ENCODE measurements around the gene CNOT9.

The CNOT9 gene

DNA sequence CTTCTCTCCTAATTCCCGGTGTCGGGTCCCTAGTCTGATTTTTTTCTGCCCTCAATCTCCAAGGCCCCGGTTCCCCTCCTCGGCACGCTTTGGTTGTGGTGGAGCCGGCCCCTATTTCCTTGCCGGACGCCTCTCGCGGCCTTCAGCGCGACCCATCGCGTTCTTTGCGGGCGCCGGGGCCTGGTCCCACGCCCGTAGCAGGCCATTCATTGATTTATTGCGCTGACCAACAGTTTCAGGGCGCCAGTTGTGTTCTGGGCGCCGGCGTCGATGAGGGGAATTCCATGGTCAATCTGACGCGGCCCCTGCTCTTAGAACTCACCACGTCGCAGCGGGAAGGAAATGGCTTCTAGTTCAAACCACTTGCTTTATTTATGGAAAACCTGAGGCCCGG, 396 bp downstream of the CNOT9 start:
- TF ChIP-seq SIN3A (IDR thresholded peaks at IDR 0.05; ENCODE audit: borderline replicate concordance, insufficient read depth, low read length) (no peak), TAF1 (IDR thresholded peaks at IDR 0.05; ENCODE audit: borderline replicate concordance, insufficient read depth, low read length) (no peak), FOXP2 (optimal IDR thresholded peaks at IDR 0.05; ENCODE audit: borderline replicate concordance, extremely low read depth, extremely low read length, insufficient read depth) (no peak)

- TF ChIP-seq TAF1 (IDR thresholded peaks at IDR 0.05; ENCODE audit: borderline replicate concordance, insufficient read depth, low read length) (no peak), REST (IDR thresholded peaks at IDR 0.05; ENCODE audit: insufficient read depth in 1 of 2, low read depth in 2 of 2, low read length in 2 of 2) (no peak), FOXP2 (optimal IDR thresholded peaks at IDR 0.05; ENCODE audit: borderline replicate concordance, extremely low read depth, extremely low read length, insufficient read depth) (no peak), SIN3A (IDR thresholded peaks at IDR 0.05; ENCODE audit: borderline replicate concordance, insufficient read depth, low read length) (0 out of 2 replicates have a peak, but pooled peaks have one; percentile 46), POLR2AphosphoS5 (IDR thresholded peaks at IDR 0.05; ENCODE audit: low read depth, low read length) (no peak)
Measured at GRCh38 chr2:218569661-218570500, 1.2 kb downstream of the CNOT9 start.

DNA sequence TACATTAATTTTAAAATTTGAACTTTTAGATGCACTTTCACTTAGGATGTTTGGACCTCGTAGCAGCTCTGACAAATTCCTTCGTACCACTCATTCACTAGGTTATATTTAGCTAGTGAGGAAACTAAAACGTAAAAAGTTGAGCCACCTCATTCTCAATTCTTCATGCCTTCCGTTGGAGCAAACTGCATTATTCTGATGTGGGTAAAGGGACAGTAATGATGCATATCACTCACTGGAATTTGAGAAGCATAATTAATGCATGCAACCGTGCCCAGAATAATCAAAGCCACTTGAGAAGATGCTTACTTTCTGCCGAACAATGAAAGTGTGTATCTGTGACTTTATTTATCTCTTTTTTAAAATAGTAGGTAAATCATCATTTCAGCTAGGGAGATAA, 2.2 kb downstream of the CNOT9 start:
- TF ChIP-seq FOXP2 (optimal IDR thresholded peaks at IDR 0.05; ENCODE audit: borderline replicate concordance, extremely low read depth, extremely low read length, insufficient read depth) (no peak), POLR2AphosphoS5 (IDR thresholded peaks at IDR 0.05; ENCODE audit: low read depth, low read length) (no peak), TAF1 (IDR thresholded peaks at IDR 0.05; ENCODE audit: borderline replicate concordance, insufficient read depth, low read length) (no peak), REST (IDR thresholded peaks at IDR 0.05; ENCODE audit: insufficient read depth in 1 of 2, low read depth in 2 of 2, low read length in 2 of 2) (no peak), SIN3A (IDR thresholded peaks at IDR 0.05; ENCODE audit: borderline replicate concordance, insufficient read depth, low read length) (no peak)

- TF ChIP-seq SIN3A (IDR thresholded peaks at IDR 0.05; ENCODE audit: borderline replicate concordance, insufficient read depth, low read length) (no peak), TAF1 (IDR thresholded peaks at IDR 0.05; ENCODE audit: borderline replicate concordance, insufficient read depth, low read length) (no peak), REST (IDR thresholded peaks at IDR 0.05; ENCODE audit: insufficient read depth in 1 of 2, low read depth in 2 of 2, low read length in 2 of 2) (no peak), POLR2AphosphoS5 (IDR thresholded peaks at IDR 0.05; ENCODE audit: low read depth, low read length) (no peak), FOXP2 (optimal IDR thresholded peaks at IDR 0.05; ENCODE audit: borderline replicate concordance, extremely low read depth, extremely low read length, insufficient read depth) (no peak)
Measured at GRCh38 chr2:218576854-218577253, 8.2 kb downstream of the CNOT9 start.

- TF ChIP-seq REST (IDR thresholded peaks at IDR 0.05; ENCODE audit: insufficient read depth in 1 of 2, low read depth in 2 of 2, low read length in 2 of 2) = no peak
- TF ChIP-seq FOXP2 (optimal IDR thresholded peaks at IDR 0.05; ENCODE audit: borderline replicate concordance, extremely low read depth, extremely low read length, insufficient read depth) = no peak
- TF ChIP-seq POLR2AphosphoS5 (IDR thresholded peaks at IDR 0.05; ENCODE audit: low read depth, low read length) = no peak
- TF ChIP-seq SIN3A (IDR thresholded peaks at IDR 0.05; ENCODE audit: borderline replicate concordance, insufficient read depth, low read length) = no peak
- no peak for TF ChIP-seq TAF1 (IDR thresholded peaks at IDR 0.05; ENCODE audit: borderline replicate concordance, insufficient read depth, low read length)
Measured at GRCh38 chr2:218577482-218578220, 9.0 kb downstream of the CNOT9 start.
